ENCODE data around the gene PCLO. TPM values are rescaled to one million over a fixed set of nuclear protein-coding genes. Genes with fewer than 3 reads are reported as not detected.

Gene PCLO
- total RNA-seq, 1 experiment from 2014 or later: 3.1 TPM

DNA sequence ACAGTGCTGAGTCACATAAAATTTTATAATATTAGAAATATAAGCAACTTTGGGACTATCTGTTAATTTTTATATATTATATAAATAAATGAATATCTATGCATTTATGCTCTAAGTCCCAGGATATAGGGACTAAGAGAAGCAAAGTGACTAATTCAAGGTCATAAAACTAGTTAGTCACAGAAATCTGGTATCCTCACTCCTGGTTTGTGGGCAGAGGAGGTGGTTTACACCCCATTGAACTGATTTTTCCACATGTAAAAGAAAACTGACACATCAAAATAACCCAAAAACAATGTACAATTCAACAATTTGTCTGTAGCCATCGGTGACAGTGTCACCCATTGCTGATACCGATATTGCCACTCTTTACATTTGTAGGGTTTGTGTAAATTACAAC is 3.0 kb downstream of the PCLO start:
- Histone ChIP-seq H3K23me2 (ENCODE audit: insufficient read length, low read depth, low read length, poor library complexity, severe bottlenecking) (peaks cover 8% of the 10 kb centered on the region), H2AFZ (ENCODE audit: low read length) (no peak overlapping the region), H4K5ac (ENCODE audit: insufficient read length, low read depth, low read length) (no peak overlapping the region), H3K79me1 (ENCODE audit: insufficient read depth, low read depth, low read length, poor library complexity, severe bottlenecking) (no peaks in the 10 kb centered on the region), H2BK12ac (ENCODE audit: insufficient read length, low read depth, low read length) (no peak overlapping the region), H2BK15ac (ENCODE audit: low read depth, low read length) (no peak overlapping the region), H3K18ac (ENCODE audit: insufficient read length, low read depth, low read length) (no peak overlapping the region), H3K14ac (ENCODE audit: insufficient read depth, low read length) (no peak overlapping the region), H4K20me1 (ENCODE audit: control insufficient read depth, insufficient read depth, insufficient read length) (no peaks in the 10 kb centered on the region), H3K4me2 (ENCODE audit: insufficient read depth, insufficient read length, low read length) (no peak overlapping the region), H3K79me2 (ENCODE audit: insufficient read depth, low read length) (no peaks in the 10 kb centered on the region), H2BK20ac (ENCODE audit: low read depth, low read length, poor library complexity, severe bottlenecking) (no peak overlapping the region), H3K9ac (ENCODE audit: extremely low read depth, insufficient read length, low read length) (no peak overlapping the region), H4K91ac (ENCODE audit: insufficient read length, low read depth, low read length) (no peak overlapping the region), H4K8ac (replicated peaks; ENCODE audit: insufficient read length, low read depth, low read length) (no peak overlapping the region), H3K56ac (ENCODE audit: insufficient read length, low read depth, low read length) (no peak overlapping the region), H3T11ph (ENCODE audit: low read length) (no peak overlapping the region), H3K4me1 (ENCODE audit: insufficient read depth, low read length) (no peaks in the 10 kb centered on the region), H3K27ac (ENCODE audit: insufficient read length, low read depth, low read length) (no peak overlapping the region), H3K23ac (ENCODE audit: insufficient read length, low read depth, low read length) (no peak overlapping the region), H2BK120ac (ENCODE audit: low read depth, low read length, poor library complexity, severe bottlenecking) (no peak overlapping the region), H2BK5ac (ENCODE audit: insufficient read length, low read length) (no peak overlapping the region), H3K27me3 (ENCODE audit: insufficient read depth, low read length) (no peaks in the 10 kb centered on the region), H3K4ac (ENCODE audit: low read depth, low read length) (no peak overlapping the region), H3K9me3 (ENCODE audit: control insufficient read depth, low read depth, low read length) (no peaks in the 10 kb centered on the region), H2AK5ac (ENCODE audit: insufficient read length, low read length) (no peak overlapping the region)
- TF ChIP-seq, protein P1, sequence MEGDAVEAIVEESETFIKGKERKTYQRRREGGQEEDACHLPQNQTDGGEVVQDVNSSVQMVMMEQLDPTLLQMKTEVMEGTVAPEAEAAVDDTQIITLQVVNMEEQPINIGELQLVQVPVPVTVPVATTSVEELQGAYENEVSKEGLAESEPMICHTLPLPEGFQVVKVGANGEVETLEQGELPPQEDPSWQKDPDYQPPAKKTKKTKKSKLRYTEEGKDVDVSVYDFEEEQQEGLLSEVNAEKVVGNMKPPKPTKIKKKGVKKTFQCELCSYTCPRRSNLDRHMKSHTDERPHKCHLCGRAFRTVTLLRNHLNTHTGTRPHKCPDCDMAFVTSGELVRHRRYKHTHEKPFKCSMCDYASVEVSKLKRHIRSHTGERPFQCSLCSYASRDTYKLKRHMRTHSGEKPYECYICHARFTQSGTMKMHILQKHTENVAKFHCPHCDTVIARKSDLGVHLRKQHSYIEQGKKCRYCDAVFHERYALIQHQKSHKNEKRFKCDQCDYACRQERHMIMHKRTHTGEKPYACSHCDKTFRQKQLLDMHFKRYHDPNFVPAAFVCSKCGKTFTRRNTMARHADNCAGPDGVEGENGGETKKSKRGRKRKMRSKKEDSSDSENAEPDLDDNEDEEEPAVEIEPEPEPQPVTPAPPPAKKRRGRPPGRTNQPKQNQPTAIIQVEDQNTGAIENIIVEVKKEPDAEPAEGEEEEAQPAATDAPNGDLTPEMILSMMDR (conservative IDR thresholded peaks at IDR 0.05): no peak
- no CpG with 5 or more reads among the region's 2 CpGs for WGBS (ENCODE audit: extremely low coverage, insufficient read length, low lambda C conversion rate)
- Mint-ChIP-seq H3K4me1 (peaks cover 14 to 16% of the 10 kb centered on the region in 2 experiments), H3K4me3 (no peak overlapping the region), H3K27me3 (ENCODE audit: low read depth) (no peaks in the 10 kb centered on the region), H3K9me3 (no peaks in the 10 kb centered on the region), H3K36me3 (ENCODE audit: insufficient read depth in 1 of 3, low read depth in 3 of 3) (peaks cover 5 to 8% (median 6%) of the 10 kb centered on the region in 3 experiments; a peak in 5 of 7 replicates), H3K27ac (no peak overlapping the region)
- DNase-seq: no peak
